Stimulated activated naive B cell treated with anti-CD40 and anti-IgM and Interleukin-4, amounts not matched to agents 10 μg/mL and 1 μg/mL and 100 μg/mL, for 72 hours (primary cell): ENCODE measurements around the gene RAPGEF6.
"Not testable (repeated sequence)": the region's sequence is repeated elsewhere in the genome, so short reads cannot be mapped to it uniquely, and the experiment has no call there.

Experiments used
- ATAC-seq, 2 donors: fragments of 150-1000 bp; cut with Tn5 transposase; replicated peaks; 2 replicates each; pipeline ENCODE4 v1.10.0; 2021; ENCODE audit warnings: moderate library complexity in 1 of 2
- DNase-seq: peaks from one replicate; pipeline ENCODE4 v3.0.0; 2021
- H3K27ac Mint-ChIP-seq: one replicate; pipeline ENCODE4 v1.8.0; 2022; ENCODE audit warnings: mild to moderate bottlenecking, mixed read lengths
- H3K27me3 Mint-ChIP-seq, 2 donors: one replicate each; pipeline ENCODE4 v1.8.0; 2022; ENCODE audit warnings: mixed read lengths in 2 of 2
- H3K36me3 Mint-ChIP-seq, 2 donors: one replicate each; pipeline ENCODE4 v1.8.0; 2022; ENCODE audit warnings: mixed read lengths in 2 of 2, mild to moderate bottlenecking in 1 of 2
- H3K4me1 Mint-ChIP-seq, 2 donors: one replicate each; pipeline ENCODE4 v1.8.0; 2022; ENCODE audit warnings: mixed read lengths in 2 of 2, mild to moderate bottlenecking in 1 of 2
- H3K4me3 Mint-ChIP-seq, 2 donors: one replicate each; pipeline ENCODE4 v1.8.0; 2022; ENCODE audit warnings: mild to moderate bottlenecking in 2 of 2, mixed read lengths in 2 of 2, moderate library complexity in 1 of 2
- H3K9me3 Mint-ChIP-seq, 2 donors: one replicate each; pipeline ENCODE4 v1.8.0; 2022; ENCODE audit warnings: mixed read lengths in 2 of 2, mild to moderate bottlenecking in 1 of 2

Gene RAPGEF6

DNA sequence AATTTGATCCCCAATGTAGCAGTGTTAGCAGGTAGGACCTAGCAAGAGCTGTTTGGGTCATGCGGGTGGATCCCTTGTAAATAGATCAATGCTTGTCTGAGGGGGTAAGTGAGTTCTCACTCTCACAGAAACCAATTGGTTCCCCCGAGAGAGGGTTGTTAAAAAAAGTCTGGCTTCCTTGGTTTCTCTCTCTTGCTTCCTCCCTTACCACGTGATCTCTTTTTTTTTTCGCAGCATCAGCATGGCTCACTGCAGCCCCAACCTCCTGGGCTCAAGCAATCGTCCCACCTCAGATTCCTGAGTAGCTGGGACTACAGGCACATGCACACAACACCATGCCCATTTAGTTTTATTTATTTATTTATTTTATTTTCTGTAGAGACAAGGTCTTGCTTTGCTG lies 26.4 kb downstream of the RAPGEF6 start:
- Mint-ChIP-seq H3K4me1 (peaks cover 37 to 51% of the 10 kb centered on the region in 2 donors), H3K9me3 (no peaks in the 10 kb centered on the region), H3K27ac (peak overlapping the region; percentile 78), H3K4me3 (no peak overlapping the region), H3K27me3 (no peaks in the 10 kb centered on the region), H3K36me3 (peaks cover 3 to 18% of the 10 kb centered on the region in 2 donors)
- DNase-seq = no peak
- ATAC-seq = no peak

DNA sequence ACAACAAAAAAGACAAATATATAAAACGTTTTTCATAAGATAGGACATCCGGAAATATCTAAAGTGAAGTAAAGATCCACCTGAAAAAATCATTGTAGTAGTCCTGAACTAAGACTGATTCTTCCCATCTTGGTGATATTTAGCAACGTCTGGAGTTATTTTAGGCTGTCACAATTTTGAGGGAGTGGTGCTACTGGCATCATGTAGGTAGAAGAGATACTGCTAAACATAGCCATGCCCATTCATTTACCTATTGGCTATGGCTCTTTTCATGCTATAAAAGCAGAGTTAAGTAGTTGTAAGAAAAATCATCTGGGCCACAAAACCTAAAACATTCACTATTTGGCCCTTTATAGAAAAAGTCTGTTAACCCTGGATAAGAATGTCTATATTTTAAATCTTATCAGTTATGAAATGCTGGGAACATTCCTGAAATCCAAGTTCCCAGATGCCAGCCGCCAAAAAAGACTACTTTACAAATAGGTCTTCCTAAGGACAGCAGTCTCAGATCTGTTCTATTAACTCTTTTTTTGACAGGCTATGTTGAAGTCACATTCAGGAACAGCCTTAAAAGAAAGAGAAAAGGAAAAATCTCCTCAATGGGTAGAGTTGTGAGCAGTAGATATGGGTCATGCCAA lies 27.0 kb downstream of the RAPGEF6 start:
- DNase-seq (no peak), ATAC-seq (no peak)
- H3K4me3 Mint-ChIP-seq = no peak overlapping the region
- H3K4me1 Mint-ChIP-seq = peaks cover 36 to 48% of the 10 kb centered on the region in 2 donors
- H3K27me3 Mint-ChIP-seq = no peaks in the 10 kb centered on the region
- H3K36me3 Mint-ChIP-seq = peaks cover 2 to 17% of the 10 kb centered on the region in 2 donors
- no peaks in the 10 kb centered on the region for H3K9me3 Mint-ChIP-seq
- no peak overlapping the region for H3K27ac Mint-ChIP-seq

DNA sequence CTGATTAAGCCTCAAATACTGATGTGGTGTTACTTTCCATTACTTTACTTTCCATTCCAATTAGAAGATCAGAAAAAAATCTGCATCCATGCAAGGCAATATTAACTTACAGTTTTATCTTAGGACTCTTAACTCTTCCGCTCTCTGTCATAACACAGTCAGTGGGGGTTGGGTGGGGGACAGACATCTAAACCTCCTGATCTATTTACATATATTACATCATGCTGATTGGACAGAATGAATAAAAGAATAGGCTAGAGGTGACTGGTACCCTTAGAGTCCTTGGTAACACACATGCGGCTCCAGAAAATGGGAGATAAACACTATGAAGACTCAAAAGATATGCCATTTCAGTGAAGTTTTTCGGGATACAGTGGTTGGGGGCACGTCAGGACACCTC lies 27.6 kb downstream of the RAPGEF6 start:
- Mint-ChIP-seq H3K9me3 (no peaks in the 10 kb centered on the region), H3K27ac (no peak overlapping the region), H3K4me1 (peaks cover 36 to 45% of the 10 kb centered on the region in 2 donors), H3K27me3 (no peaks in the 10 kb centered on the region), H3K36me3 (peaks cover 2 to 21% of the 10 kb centered on the region in 2 donors), H3K4me3 (no peak overlapping the region)
- DNase-seq = no peak
- ATAC-seq = no peak

DNA sequence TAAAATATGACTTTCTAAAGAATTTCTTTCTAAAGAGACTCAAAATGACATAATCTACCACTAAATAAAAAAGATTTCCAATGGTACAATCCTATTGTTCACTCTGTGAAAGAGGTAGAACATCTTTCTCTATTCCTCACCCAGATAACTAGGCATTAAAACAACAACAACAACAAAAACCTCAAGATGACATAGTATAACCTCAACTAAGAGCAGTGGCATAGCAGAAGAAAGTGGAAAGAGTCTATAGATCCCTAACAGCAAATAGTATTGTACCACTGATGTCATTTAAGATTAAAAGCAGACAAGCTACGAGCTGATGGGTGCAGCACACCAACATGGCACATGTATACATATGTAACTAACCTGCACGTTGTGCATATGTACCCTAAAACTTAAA lies 29.9 kb downstream of the RAPGEF6 start:
- Mint-ChIP-seq H3K4me1 (peaks cover 30 to 40% of the 10 kb centered on the region in 2 donors), H3K27ac (no peak overlapping the region)

DNA sequence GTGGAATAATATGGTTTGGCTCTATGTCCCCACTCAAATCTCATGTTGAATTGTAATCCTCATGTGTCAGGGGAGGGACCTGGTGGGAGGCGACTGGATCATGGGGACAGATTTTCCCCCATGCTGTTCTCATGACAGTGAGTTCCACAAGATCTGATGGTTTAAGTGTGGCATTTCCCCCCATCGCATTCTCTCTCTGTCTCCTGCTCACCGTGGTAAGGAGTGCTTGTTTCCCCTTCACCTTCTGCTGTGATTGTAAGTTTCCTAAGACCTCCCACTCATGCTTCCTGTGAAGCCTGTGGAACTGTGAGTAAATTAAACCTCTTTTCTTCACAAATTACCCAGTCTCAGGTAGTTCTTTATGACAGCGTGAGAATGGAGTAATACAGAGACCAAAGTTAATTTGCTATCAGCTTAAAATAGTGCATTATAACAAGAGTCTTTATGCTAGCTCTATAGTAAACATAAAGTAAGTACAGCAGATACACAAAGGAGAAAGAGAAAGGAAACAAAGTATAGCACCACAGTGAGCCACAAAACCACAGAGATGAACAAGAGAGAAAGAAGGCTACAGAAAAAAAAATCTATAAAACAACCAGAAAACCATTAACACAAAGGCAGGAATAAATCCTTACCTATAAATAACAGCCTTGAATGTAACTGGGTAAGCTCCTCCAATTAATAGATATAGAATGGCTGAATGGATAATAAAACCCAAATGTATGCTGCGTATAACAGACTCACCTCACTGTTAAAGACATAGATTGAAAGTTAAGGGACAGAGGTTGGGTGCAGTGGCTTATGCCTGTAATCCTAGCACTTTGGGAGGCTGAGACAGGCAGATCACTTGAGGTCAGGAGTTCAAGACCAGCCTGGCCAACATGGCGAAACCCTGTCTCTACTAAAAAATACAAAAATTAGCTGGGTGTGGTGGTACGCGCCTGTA lies 39.7 kb downstream of the RAPGEF6 start:
- Mint-ChIP-seq H3K9me3 (peaks cover 5% of the 10 kb centered on the region in 2 donors), H3K27ac (peak overlapping the region; percentile 94), H3K27me3 (no peaks in the 10 kb centered on the region), H3K4me1 (peaks cover 38 to 56% of the 10 kb centered on the region in 2 donors), H3K36me3 (peaks cover 48 to 67% of the 10 kb centered on the region in 2 donors), H3K4me3 (peak overlapping the region in 1 of 2 donors; percentile 3)
- no peak for DNase-seq
- no peak for ATAC-seq

More for the DNA sequence above, 29.9 kb downstream of the RAPGEF6 start:
- Mint-ChIP-seq H3K4me3 (no peak overlapping the region), H3K9me3 (no peaks in the 10 kb centered on the region), H3K36me3 (peaks cover 9 to 34% of the 10 kb centered on the region in 2 donors), H3K27me3 (no peaks in the 10 kb centered on the region)
- DNase-seq (no peak), ATAC-seq (no peak)

DNA sequence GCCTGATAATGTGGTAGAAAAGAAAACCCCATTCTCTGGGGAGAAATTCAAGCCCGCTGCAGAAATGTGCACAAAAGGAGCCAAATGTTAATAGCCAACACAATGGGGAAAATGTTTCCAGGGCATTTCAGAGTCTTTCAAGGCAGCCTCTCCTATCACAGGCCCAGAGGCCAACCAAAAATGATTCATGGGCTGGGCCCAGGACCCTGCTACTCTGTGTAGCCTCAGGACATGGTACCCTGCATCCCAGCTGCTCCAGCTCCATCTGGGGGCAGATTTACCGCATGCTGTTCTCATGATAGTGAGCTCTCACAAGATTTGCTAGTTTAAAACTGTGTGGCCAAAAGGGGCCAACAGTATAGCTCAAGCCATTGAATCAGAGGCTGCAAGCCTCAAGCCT lies 41.1 kb downstream of the RAPGEF6 start:
- ATAC-seq = peak; percentile 29 to 31

DNA sequence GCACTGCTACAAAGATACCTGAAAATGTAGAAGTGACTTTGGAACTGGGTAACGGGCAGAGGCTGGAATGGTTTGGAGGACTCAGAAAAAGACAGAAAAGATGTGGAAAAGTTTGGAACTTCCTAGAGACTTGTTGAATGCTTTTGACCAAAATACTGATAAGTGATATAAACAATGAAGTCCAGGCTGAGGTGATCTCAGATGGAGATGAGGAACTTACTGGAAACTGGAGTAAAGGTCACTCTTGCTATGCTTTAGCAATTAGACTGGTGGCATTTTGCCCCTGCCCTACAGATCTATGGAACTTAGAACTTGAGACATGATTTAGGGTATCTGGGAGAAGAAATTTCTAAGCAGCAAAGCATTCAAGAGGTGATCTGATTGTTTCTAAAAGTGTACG lies 41.6 kb downstream of the RAPGEF6 start:
- H3K27ac Mint-ChIP-seq, H3K9me3 Mint-ChIP-seq, H3K27me3 Mint-ChIP-seq, DNase-seq: not testable (repeated sequence)
- Mint-ChIP-seq H3K4me3 (peak overlapping the region in 1 of 2 donors; percentile 54), H3K36me3 (peaks cover 37 to 50% of the 10 kb centered on the region in 2 donors), H3K4me1 (peaks cover 36 to 57% of the 10 kb centered on the region in 2 donors)
- ATAC-seq = peak in 1 of 2 donors; percentile 23

More for the DNA sequence above, 41.1 kb downstream of the RAPGEF6 start:
- H3K27ac Mint-ChIP-seq = peak overlapping the region; percentile 94
- H3K36me3 Mint-ChIP-seq = peaks cover 41 to 53% of the 10 kb centered on the region in 2 donors
- H3K4me3 Mint-ChIP-seq = peak overlapping the region; percentile 54 to 58
- H3K27me3 Mint-ChIP-seq = no peaks in the 10 kb centered on the region
- H3K9me3 Mint-ChIP-seq = peaks cover 5% of the 10 kb centered on the region in 2 donors
- no peak for DNase-seq
- H3K4me1 Mint-ChIP-seq = peaks cover 36 to 57% of the 10 kb centered on the region in 2 donors

DNA sequence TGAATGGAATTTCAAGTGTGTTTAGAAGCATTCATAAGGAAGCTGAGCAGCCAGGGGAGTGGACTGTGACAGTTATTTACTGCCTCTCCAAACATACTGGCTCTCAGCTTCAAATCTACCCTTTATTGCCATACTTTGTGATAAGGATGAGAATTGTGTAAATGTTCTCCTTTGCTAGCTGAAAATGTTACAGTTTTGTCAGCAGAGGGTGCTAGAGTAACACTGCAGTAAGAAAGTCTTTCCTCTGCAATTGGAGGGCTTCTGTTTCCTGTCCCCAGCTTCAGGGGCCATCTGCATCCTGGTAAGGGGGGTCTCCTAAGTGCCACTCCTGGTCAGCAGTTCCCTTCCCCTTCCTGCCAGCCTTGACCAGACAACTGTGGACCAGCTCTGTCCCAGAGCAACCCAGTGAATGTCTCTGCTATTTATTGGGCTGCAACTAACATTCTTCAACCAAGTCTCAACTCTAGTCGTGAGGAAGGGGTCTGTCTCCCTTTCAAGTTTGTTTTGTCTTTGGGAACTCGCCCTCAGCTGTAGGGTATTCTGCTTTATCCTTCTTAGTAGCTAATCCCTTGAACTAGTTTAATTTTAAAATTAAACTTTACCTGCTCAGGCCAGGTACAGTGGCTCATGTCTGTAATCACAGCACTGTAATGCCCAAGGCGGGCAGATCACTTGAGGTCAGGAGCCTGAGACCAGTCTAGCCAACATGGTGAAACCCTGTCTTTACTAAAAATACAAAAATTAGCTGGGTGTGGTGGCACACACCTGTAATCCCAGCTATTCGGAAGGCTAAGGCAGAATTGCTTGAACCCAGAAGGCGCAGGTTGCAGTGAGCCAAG lies 45.3 kb downstream of the RAPGEF6 start:
- ATAC-seq (peak; percentile 55 to 58), DNase-seq (peak; percentile 4)
- H3K27ac Mint-ChIP-seq = no peak overlapping the region
- no peaks in the 10 kb centered on the region for H3K9me3 Mint-ChIP-seq
- peaks cover 25 to 52% of the 10 kb centered on the region in 2 donors for H3K4me1 Mint-ChIP-seq
- H3K4me3 Mint-ChIP-seq = no peak overlapping the region
- peaks cover 13 to 32% of the 10 kb centered on the region in 2 donors for H3K36me3 Mint-ChIP-seq
- H3K27me3 Mint-ChIP-seq = no peaks in the 10 kb centered on the region

DNA sequence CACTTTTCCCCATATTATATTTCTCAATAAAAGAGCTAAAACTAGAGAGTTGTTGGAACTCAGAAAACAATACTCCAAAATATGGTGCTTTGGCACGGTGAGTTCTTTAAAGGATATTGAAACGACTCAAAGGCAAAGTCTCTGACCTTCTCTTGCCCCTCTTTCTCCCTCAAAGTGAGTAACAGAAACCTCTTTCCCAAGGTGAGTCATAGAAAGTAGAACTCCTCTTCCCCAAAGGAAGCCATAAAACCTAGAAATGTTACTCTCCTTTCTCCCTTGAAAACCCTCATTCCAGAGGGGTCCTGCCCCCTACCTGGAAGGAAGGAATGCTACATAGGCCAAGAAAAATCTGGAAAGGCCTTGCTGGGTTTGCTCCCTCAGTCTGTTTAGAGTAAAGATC lies 47.5 kb downstream of the RAPGEF6 start:
- no peak for ATAC-seq

DNA sequence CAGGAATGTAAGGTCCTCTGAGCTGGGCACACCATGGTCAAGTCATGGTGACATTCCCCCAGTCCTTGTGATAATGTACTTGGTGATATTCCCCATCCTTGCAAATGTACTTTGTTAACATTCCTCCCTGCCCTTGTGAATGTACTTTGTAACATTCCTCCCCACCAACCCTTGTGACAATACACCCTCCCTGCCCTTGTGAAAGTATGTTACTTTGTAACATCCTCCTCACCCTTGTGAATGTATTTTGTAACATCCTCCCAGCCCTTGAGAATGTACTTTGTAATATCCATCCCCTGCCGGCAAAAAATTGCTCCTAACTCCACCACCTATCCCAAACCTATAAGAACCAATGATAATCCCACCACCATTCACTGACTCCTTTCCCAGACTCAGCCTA lies 53.3 kb downstream of the RAPGEF6 start:
- peaks cover 22 to 36% of the 10 kb centered on the region in 2 donors for H3K4me1 Mint-ChIP-seq
- H3K27ac Mint-ChIP-seq = no peak overlapping the region
- no peaks in the 10 kb centered on the region for H3K27me3 Mint-ChIP-seq
- DNase-seq (no peak), ATAC-seq (no peak)
- peaks cover 5% of the 10 kb centered on the region in 2 donors for H3K9me3 Mint-ChIP-seq
- H3K4me3 Mint-ChIP-seq = no peak overlapping the region
- peaks cover 38 to 55% of the 10 kb centered on the region in 2 donors for H3K36me3 Mint-ChIP-seq

More for the DNA sequence above, 47.5 kb downstream of the RAPGEF6 start:
- Mint-ChIP-seq H3K4me1 (peaks cover 14 to 45% of the 10 kb centered on the region in 2 donors), H3K4me3 (no peak overlapping the region), H3K27me3 (no peaks in the 10 kb centered on the region), H3K36me3 (peaks cover 10 to 24% of the 10 kb centered on the region in 2 donors), H3K9me3 (no peaks in the 10 kb centered on the region), H3K27ac (peak overlapping the region; percentile 49)
- no peak for DNase-seq

DNA sequence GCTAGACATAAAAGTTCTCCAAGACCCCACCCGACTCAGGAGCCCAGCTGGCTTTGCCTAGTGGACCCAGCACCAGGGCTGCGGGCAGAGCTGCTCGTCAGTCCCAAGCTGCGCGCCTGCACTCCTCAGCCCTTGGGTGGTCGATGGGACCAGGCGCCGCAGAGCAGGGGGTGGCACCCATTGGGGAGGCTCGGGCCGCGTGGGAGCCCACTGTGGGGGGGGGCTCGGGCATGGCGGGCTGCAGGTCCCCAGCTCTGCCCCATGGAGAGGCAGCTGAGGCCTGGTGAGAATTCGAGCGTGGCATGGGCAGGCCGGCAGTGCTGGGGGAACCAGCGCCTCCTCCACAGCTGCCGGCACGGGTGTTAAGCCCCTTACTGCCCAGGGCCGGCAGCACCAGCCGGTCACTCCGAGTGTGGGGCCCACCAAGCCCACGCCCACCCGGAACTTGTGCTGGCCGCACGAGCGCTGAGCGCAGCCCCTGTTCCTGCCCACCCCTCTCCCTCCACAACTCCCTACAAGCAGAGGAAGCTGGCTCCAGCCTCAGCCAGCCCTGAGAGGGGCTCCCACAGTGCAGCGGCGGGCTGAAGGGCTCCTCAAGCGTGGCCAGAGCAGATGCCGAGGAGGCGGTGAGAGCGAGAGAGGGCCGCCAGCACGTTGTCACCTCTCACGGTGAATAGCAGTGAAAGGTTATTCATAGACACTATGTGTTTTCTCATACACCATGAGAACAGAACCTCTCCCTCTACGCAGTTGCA lies 54.9 kb downstream of the RAPGEF6 start:
- H3K27me3 Mint-ChIP-seq = no peaks in the 10 kb centered on the region
- DNase-seq = no peak
- H3K4me3 Mint-ChIP-seq = no peak overlapping the region
- peaks cover 5% of the 10 kb centered on the region in 2 donors for H3K9me3 Mint-ChIP-seq
- no peak for ATAC-seq
- H3K36me3 Mint-ChIP-seq = peaks cover 35 to 50% of the 10 kb centered on the region in 2 donors
- peaks cover 20 to 29% of the 10 kb centered on the region in 2 donors for H3K4me1 Mint-ChIP-seq
- H3K27ac Mint-ChIP-seq = no peak overlapping the region

DNA sequence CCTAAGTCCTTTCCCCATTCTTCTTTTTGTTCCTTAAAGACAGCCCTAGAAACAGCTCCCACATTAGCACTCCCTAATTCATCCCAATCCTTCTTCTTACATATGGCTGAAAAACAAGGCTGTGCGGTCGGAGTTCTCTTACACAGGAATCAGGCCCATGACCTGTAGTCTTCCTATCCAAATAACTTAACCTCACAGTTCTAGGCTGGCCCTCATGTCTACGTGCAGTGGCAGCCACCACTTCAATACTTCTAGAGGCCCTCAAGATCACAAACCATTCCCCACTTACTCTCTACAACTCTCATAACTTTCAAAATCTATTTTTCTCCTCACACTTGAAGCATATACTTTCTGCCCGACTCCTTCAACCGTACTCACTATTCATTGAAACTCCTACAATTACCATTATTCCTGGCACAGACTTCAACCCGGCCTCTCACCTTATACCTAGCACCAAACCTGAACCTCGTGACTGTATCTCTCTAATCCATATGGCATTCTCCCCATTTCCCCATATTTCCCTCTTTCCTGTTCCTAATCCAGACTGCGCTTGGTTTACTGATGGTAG lies 59.3 kb downstream of the RAPGEF6 start:
- ATAC-seq = no peak
- Mint-ChIP-seq H3K9me3 (peaks cover 6 to 13% of the 10 kb centered on the region in 2 donors), H3K4me1 (peaks cover 25 to 26% of the 10 kb centered on the region in 2 donors), H3K27me3 (no peaks in the 10 kb centered on the region), H3K36me3 (peaks cover 35 to 43% of the 10 kb centered on the region in 2 donors), H3K4me3 (no peak overlapping the region), H3K27ac (no peak overlapping the region)
- DNase-seq = no peak

DNA sequence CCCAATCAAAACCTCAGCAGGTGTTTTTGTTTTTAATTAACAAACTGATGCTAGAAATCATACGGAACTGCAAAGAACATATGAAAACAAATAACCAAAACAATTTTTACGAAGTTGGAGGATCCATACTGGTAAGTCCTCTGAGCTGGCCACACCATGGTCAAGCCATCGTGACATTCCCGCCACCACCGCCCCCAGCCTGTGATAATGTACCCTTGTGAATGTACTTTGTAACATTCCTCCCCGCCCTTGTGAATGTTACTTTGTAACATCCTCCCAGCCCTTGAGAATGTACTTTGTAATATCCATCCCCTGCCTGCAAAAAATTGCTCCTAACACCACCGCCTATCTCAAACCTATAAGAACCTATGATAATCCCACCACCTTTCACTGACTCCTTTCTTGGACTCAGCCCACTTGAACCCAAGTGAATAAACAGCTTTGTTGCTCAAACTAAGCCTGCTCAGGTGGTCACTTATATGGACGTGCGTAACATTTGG lies 63.3 kb downstream of the RAPGEF6 start:
- DNase-seq = no peak
- H3K4me3 Mint-ChIP-seq = no peak overlapping the region

More for the DNA sequence above, 63.3 kb downstream of the RAPGEF6 start:
- no peak for ATAC-seq
- H3K9me3 Mint-ChIP-seq = peaks cover 5 to 11% of the 10 kb centered on the region in 2 donors
- H3K36me3 Mint-ChIP-seq = peaks cover 22 to 40% of the 10 kb centered on the region in 2 donors
- H3K27me3 Mint-ChIP-seq = no peaks in the 10 kb centered on the region
- peaks cover 19 to 32% of the 10 kb centered on the region in 2 donors for H3K4me1 Mint-ChIP-seq
- no peak overlapping the region for H3K27ac Mint-ChIP-seq
